GM23338 (cell line): ENCODE data around the gene SDHA. TPM values are rescaled to one million over a fixed set of nuclear protein-coding genes. Genes with fewer than 3 reads are reported as not detected.

ENCODE experiments used
- ATAC-seq: fragments of 200-7000 bp; cut with Tn5 transposase; 3 replicates; pipeline ENCODE4 v1.9.1; 2020
- DNase-seq: peaks from one replicate; pipeline ENCODE4 v3.0.0-alpha.2; 2015; ENCODE audit warnings: low spot score
- H2AFZ ChIP-seq: fragments of 200-600 bp; sonication (generic); 2 replicates; pipeline ENCODE4 v1.8.0; 2016; ENCODE audit warnings: antibody characterized with exemption, mild to moderate bottlenecking, moderate library complexity
- H3F3A ChIP-seq: fragments of 200-600 bp; sonication (generic); replicated peaks from 2 replicates; pipeline ENCODE4 v1.8.0; 2017; ENCODE audit warnings: antibody characterized with exemption, mixed run types, low read depth
- H3K27ac ChIP-seq: fragments of 200-600 bp; sonication (generic); 2 replicates; pipeline ENCODE4 v1.6.1; 2016; ENCODE audit warnings: low read depth
- H3K27me3 ChIP-seq: fragments of 200-600 bp; sonication (generic); 2 replicates; pipeline ENCODE4 v1.8.0; 2016; ENCODE audit warnings: mild to moderate bottlenecking, mixed run types, moderate library complexity; ENCODE audit not compliant: insufficient read depth
- H3K36me3 ChIP-seq: fragments of 200-600 bp; sonication (generic); 2 replicates; pipeline ENCODE4 v1.8.0; 2016; ENCODE audit warnings: mild to moderate bottlenecking; ENCODE audit not compliant: insufficient read depth
- H3K4me1 ChIP-seq: fragments of 200-600 bp; sonication (generic); 2 replicates; pipeline ENCODE4 v1.8.0; 2016; ENCODE audit warnings: mild to moderate bottlenecking, moderate library complexity; ENCODE audit not compliant: insufficient read depth
- H3K4me2 ChIP-seq: fragments of 200-600 bp; sonication (generic); 2 replicates; pipeline ENCODE4 v1.7.1; 2017; ENCODE audit warnings: mixed run types
- H3K4me3 ChIP-seq: fragments of 200-600 bp; sonication (generic); 2 replicates; pipeline ENCODE4 v1.6.1; 2016; ENCODE audit warnings: mixed run types
- H3K79me2 ChIP-seq: fragments of 200-600 bp; sonication (generic); replicated peaks from 2 replicates; pipeline ENCODE4 v1.8.0; 2017; ENCODE audit warnings: mild to moderate bottlenecking; ENCODE audit not compliant: insufficient read depth
- H3K9me2 ChIP-seq: fragments of 200-600 bp; sonication (generic); 2 replicates; pipeline ENCODE4 v1.8.0; 2017; ENCODE audit not compliant: insufficient read depth
- H4K20me1 ChIP-seq: fragments of 200-600 bp; sonication (generic); replicated peaks from 2 replicates; pipeline ENCODE4 v1.8.0; 2017; ENCODE audit warnings: mild to moderate bottlenecking; ENCODE audit not compliant: insufficient read depth
- H3K27ac Mint-ChIP-seq: 2 replicates; pipeline ENCODE4 v1.8.0; 2020; ENCODE audit warnings: inconsistent platforms, mild to moderate bottlenecking, moderate library complexity, mixed read lengths
- H3K27me3 Mint-ChIP-seq: 3 replicates; pipeline ENCODE4 v1.8.0; 2022; ENCODE audit warnings: low read depth, mild to moderate bottlenecking, moderate library complexity, mixed read lengths, inconsistent platforms; ENCODE audit not compliant: insufficient read depth, poor library complexity
- H3K36me3 Mint-ChIP-seq: 3 replicates; pipeline ENCODE4 v1.8.0; 2021; ENCODE audit warnings: low read depth, mild to moderate bottlenecking, inconsistent platforms, moderate library complexity, mixed read lengths
- H3K4me1 Mint-ChIP-seq: 3 replicates; pipeline ENCODE4 v1.8.0; 2020; ENCODE audit warnings: mild to moderate bottlenecking, inconsistent platforms, mixed read lengths
- H3K4me3 Mint-ChIP-seq: 3 replicates; pipeline ENCODE4 v1.8.0; 2021; ENCODE audit warnings: moderate library complexity, mild to moderate bottlenecking, inconsistent platforms, mixed read lengths
- H3K9me3 Mint-ChIP-seq: 3 replicates; pipeline ENCODE4 v1.8.0; 2020; ENCODE audit warnings: moderate library complexity, mild to moderate bottlenecking, inconsistent platforms, mixed read lengths
- CREB1 ChIP-seq: fragments of 250-450 bp; sonication (Bioruptor Pico); IDR thresholded peaks from 2 replicates; pipeline ENCODE4 v1.5.0; 2020; ENCODE audit warnings: low read depth, mild to moderate bottlenecking, moderate library complexity
- JUNB ChIP-seq: IDR thresholded peaks from one replicate; pipeline ENCODE4 v1.6.1; 2016; ENCODE audit warnings: antibody characterized with exemption; ENCODE audit not compliant: unreplicated experiment
- NANOG ChIP-seq: IDR thresholded peaks from 2 replicates; pipeline ENCODE4 v1.6.1; 2016; ENCODE audit warnings: antibody characterized with exemption, borderline replicate concordance
- POLR2AphosphoS5 ChIP-seq: IDR thresholded peaks from 2 replicates; pipeline ENCODE4 v1.6.1; 2016; ENCODE audit warnings: antibody characterized with exemption, low read depth
- STAT1 ChIP-seq: IDR thresholded peaks from one replicate; pipeline ENCODE4 v1.6.1; 2016; ENCODE audit warnings: antibody characterized with exemption; ENCODE audit not compliant: unreplicated experiment
- ZNF114 ChIP-seq: fragments of 250-450 bp; sonication (Bioruptor Pico); IDR thresholded peaks from 2 replicates; pipeline ENCODE4 v1.5.0; 2020; ENCODE audit warnings: mild to moderate bottlenecking, moderate library complexity
- ZNF331 ChIP-seq: fragments of 250-450 bp; sonication (Bioruptor Pico); IDR thresholded peaks from 2 replicates; pipeline ENCODE4 v1.5.0; 2020; ENCODE audit warnings: low read depth, mild to moderate bottlenecking, moderate library complexity
- polyA plus RNA-seq: library from polyadenylated mRNA; unstranded; fragments of >200 nt; fragmentation: Nextera tagmentation; extraction: Ambion mirVana; gene quantifications from 2 replicates; pipeline ENCODE4 v1.2.1, GENCODE V29; 2016
- total RNA-seq: library from RNA; depleted of rRNA; stranded (reverse); fragments of >200 nt; shearing (Covaris generic); gene quantifications from 2 replicates; pipeline ENCODE4 v1.2.3, GENCODE V29; 2014
- TF ChIP-seq, protein P1 (sequence below), 2 experiments: fragments of 200-600 bp in 1 of 2; sonication (generic) in 1 of 2; conservative IDR thresholded peaks; 2 replicates each; pipeline versions ENCODE4 v1.5.1 to v1.6.1; 2016 to 2017; ENCODE audit warnings: antibody characterized with exemption in 2 of 2, low read depth in 2 of 2, mild to moderate bottlenecking in 2 of 2, moderate library complexity in 1 of 2
- TF ChIP-seq, protein P2 (sequence below): IDR thresholded peaks from 2 replicates; pipeline ENCODE4 v1.6.1; 2016; ENCODE audit warnings: antibody characterized with exemption
- TF ChIP-seq, protein P3 (sequence below): IDR thresholded peaks from one replicate; pipeline ENCODE4 v1.6.1; 2018; ENCODE audit warnings: antibody characterized with exemption; ENCODE audit not compliant: unreplicated experiment

SDHA gene
- total and polyA plus RNA-seq, 2 experiments from 2014 or later: 62.2 to 70.6 TPM

DNA sequence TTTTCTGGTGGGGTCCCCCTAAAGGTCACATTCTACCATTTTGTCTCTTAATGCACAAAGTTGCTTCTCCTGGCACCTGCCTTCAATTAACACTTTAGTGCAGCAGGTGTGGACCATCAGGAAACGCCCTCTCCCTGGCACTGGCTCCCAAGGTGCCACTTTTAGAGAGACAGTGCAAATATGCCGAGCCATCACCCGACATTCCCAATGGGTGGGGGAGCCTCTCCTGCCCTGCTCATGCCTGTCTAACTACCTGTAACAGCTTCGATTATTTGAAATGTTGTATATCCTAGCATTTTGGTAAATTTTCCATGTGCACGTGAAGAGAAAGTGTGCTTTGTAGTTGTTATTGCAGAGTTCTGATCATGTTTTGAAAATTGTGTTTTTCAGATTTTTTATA lies 40.0 kb upstream of the SDHA start:
- no peak overlapping the region for H3K4me3 Mint-ChIP-seq
- H3K36me3 Mint-ChIP-seq: peaks cover 42% of the 10 kb centered on the region
- H3K27me3 ChIP-seq: no peaks in the 10 kb centered on the region

DNA sequence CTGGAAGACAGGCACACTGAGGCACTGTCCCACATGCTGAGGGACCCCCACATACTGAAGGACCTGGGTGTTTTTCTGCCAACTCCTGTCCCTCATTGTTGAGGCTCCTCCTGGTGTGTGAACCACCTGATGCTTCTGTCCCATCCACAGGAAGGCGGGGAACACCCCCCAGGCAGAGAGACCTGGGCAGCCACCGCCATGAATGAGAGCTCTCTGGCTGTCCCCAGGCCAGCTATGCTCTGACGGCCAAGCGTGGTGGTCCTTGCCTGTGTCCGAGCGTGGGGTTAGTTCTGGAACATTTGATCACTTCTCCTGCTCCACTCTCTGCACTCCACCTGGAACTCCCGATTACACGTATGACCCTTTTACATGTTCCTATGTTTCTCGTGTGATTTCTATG lies 38.7 kb upstream of the SDHA start:
- ATAC-seq (no peak), DNase-seq (no peak)
- no peaks in the 10 kb centered on the region for H3K27me3 Mint-ChIP-seq
- Histone ChIP-seq H3K27ac (no peak overlapping the region), H2AFZ (no peak overlapping the region), H3K36me3 (peaks cover 3% of the 10 kb centered on the region; the same call in 1 of the 2 replicates), H3K4me2 (no peak overlapping the region), H3K9me2 (no peaks in the 10 kb centered on the region), H3F3A (no peaks in the 10 kb centered on the region), H3K79me2 (no peaks in the 10 kb centered on the region), H3K4me1 (no peaks in the 10 kb centered on the region), H3K4me3 (no peak overlapping the region), H4K20me1 (no peaks in the 10 kb centered on the region), H3K27me3 (no peaks in the 10 kb centered on the region)
- no peak overlapping the region for H3K27ac Mint-ChIP-seq
- H3K4me1 Mint-ChIP-seq: peaks cover 12% of the 10 kb centered on the region
- H3K4me3 Mint-ChIP-seq: no peak overlapping the region
- no peaks in the 10 kb centered on the region; the same call in 2 of the 3 replicates for H3K9me3 Mint-ChIP-seq
- H3K36me3 Mint-ChIP-seq: peaks cover 34% of the 10 kb centered on the region
- TF ChIP-seq, protein P1, sequence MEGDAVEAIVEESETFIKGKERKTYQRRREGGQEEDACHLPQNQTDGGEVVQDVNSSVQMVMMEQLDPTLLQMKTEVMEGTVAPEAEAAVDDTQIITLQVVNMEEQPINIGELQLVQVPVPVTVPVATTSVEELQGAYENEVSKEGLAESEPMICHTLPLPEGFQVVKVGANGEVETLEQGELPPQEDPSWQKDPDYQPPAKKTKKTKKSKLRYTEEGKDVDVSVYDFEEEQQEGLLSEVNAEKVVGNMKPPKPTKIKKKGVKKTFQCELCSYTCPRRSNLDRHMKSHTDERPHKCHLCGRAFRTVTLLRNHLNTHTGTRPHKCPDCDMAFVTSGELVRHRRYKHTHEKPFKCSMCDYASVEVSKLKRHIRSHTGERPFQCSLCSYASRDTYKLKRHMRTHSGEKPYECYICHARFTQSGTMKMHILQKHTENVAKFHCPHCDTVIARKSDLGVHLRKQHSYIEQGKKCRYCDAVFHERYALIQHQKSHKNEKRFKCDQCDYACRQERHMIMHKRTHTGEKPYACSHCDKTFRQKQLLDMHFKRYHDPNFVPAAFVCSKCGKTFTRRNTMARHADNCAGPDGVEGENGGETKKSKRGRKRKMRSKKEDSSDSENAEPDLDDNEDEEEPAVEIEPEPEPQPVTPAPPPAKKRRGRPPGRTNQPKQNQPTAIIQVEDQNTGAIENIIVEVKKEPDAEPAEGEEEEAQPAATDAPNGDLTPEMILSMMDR (conservative IDR thresholded peaks at IDR 0.05; ENCODE audit: low read depth in 2 of 2): no peak
- TF ChIP-seq, protein P2, sequence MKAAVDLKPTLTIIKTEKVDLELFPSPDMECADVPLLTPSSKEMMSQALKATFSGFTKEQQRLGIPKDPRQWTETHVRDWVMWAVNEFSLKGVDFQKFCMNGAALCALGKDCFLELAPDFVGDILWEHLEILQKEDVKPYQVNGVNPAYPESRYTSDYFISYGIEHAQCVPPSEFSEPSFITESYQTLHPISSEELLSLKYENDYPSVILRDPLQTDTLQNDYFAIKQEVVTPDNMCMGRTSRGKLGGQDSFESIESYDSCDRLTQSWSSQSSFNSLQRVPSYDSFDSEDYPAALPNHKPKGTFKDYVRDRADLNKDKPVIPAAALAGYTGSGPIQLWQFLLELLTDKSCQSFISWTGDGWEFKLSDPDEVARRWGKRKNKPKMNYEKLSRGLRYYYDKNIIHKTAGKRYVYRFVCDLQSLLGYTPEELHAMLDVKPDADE: no peak
- no peak for TF ChIP-seq CREB1 (CRISPR knock-in tag)
- no peak for TF ChIP-seq POLR2AphosphoS5
- TF ChIP-seq ZNF114 (CRISPR knock-in tag): no peak
- no peak for TF ChIP-seq JUNB
- TF ChIP-seq STAT1: no peak
- TF ChIP-seq, protein P3, sequence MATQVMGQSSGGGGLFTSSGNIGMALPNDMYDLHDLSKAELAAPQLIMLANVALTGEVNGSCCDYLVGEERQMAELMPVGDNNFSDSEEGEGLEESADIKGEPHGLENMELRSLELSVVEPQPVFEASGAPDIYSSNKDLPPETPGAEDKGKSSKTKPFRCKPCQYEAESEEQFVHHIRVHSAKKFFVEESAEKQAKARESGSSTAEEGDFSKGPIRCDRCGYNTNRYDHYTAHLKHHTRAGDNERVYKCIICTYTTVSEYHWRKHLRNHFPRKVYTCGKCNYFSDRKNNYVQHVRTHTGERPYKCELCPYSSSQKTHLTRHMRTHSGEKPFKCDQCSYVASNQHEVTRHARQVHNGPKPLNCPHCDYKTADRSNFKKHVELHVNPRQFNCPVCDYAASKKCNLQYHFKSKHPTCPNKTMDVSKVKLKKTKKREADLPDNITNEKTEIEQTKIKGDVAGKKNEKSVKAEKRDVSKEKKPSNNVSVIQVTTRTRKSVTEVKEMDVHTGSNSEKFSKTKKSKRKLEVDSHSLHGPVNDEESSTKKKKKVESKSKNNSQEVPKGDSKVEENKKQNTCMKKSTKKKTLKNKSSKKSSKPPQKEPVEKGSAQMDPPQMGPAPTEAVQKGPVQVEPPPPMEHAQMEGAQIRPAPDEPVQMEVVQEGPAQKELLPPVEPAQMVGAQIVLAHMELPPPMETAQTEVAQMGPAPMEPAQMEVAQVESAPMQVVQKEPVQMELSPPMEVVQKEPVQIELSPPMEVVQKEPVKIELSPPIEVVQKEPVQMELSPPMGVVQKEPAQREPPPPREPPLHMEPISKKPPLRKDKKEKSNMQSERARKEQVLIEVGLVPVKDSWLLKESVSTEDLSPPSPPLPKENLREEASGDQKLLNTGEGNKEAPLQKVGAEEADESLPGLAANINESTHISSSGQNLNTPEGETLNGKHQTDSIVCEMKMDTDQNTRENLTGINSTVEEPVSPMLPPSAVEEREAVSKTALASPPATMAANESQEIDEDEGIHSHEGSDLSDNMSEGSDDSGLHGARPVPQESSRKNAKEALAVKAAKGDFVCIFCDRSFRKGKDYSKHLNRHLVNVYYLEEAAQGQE: no peak

More for the DNA sequence above, 40.0 kb upstream of the SDHA start:
- H3K36me3 ChIP-seq: peaks cover 3% of the 10 kb centered on the region; the same call in 1 of the 2 replicates
- H3K4me3 ChIP-seq: no peak overlapping the region
- no peak overlapping the region for H3K27ac ChIP-seq
- Mint-ChIP-seq H3K4me1 (peaks cover 12% of the 10 kb centered on the region), H3K27me3 (peaks cover under 1% of the 10 kb centered on the region), H3K27ac (no peak overlapping the region), H3K9me3 (no peaks in the 10 kb centered on the region; the same call in 2 of the 3 replicates)
- H3K9me2 ChIP-seq: no peaks in the 10 kb centered on the region
- DNase-seq (no peak), ATAC-seq (no peak)
- H2AFZ ChIP-seq: no peak overlapping the region
- no peaks in the 10 kb centered on the region for H3K79me2 ChIP-seq
- H3K4me2 ChIP-seq: no peak overlapping the region
- TF ChIP-seq STAT1 (no peak), NANOG (no peak), ZNF331 (no peak), POLR2AphosphoS5 (no peak), JUNB (no peak), ZNF114 (CRISPR knock-in tag) (no peak)
- TF ChIP-seq, protein P3: no peak
- H4K20me1 ChIP-seq: no peaks in the 10 kb centered on the region
- H3K4me1 ChIP-seq: no peaks in the 10 kb centered on the region
- no peaks in the 10 kb centered on the region for H3F3A ChIP-seq
